CD4-positive, alpha-beta T cell treated with Interleukin-6 at 100 ng/mL for 8 hours (primary cell): Measurements from ENCODE around the gene KDM4E.
"Not testable (repeated sequence)": the region's sequence is repeated elsewhere in the genome, so short reads cannot be mapped to it uniquely, and the experiment has no call there.

Experiments used
- DNase-seq: peaks from one replicate; pipeline ENCODE4 v3.0.0-alpha.2; 2020; ENCODE audit warnings: mixed read lengths, low spot score

The KDM4E gene

DNA sequence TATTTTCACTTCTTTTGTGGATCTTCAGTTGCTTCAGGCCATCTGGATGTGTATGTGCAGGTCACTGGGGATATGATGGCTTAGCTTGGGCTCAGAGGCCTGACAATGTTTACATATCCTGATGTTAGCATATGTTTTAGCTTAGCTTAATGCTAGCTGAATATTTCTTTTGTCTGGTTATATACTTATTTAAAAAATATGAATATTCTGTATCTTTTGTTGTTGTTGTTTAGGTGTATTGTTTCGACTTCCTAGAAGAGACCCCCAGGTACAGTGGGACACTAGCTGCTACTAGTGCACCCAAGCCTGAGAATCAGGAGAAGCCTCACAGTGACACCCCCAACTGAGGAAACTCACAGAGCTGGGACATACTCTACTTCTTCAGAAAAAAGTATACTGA is at the start of gene KDM4E:
TSS of gene KDM4E (plus strand) at position 301 of the 400 bp plus-strand sequence. CDS start 300 bp downstream, outside the sequence.
- DNase-seq, result no peak

DNA sequence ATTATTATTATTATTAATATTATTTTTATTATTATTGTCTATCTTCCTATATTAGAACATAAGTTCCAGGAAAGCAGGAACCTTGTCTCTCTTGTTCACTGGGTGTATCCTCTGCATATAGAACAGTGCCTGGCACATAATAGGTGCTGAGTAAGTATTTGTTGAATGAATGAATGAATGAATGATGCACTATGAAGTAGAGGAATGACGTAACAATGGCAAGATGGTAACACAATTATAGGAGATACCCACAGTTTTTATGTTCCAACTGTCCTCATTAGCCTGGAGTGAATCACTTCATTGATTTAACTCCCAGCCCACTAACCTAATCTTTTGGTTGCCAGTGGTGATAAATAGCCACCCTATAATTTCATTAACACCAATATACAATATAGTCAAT is 49.5 kb upstream of the KDM4E start:
- no peak for DNase-seq

DNA sequence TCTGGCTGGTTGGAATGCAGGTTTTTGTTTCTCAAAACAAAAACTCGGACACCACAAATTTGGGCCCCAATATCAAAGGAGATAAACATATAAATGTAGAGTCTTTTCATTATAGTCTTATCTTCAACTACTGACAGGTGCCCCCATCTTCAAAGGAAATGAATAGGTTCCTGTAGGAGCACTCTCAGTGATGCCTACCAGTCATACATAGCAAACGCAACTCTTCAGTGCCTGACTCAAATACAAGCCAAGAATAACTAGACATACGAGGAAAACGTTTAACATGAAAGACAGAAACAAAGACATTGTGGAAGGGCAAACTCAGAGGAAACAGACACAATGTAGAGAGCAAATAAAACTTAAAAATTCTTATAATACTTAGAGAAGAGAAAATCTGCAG is 37.7 kb upstream of the KDM4E start:
- DNase-seq, result no peak

DNA sequence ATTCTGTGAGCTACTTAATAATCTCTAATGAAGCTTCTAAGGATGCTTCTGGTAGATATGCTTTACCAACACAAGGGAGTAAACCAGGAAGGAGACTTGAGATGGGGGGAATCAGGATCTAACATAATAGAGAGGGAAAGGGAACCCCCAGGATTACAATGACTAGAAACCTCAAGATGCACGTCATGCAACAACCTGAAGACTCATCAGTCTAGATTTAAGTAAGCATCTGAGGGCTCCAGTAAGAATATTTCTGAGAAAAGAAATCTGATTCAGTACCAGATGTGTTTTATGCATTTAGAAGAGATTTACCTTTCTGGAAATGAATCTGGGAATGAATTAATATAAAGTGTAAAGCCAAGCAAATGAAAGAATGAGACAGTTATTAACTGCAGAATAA is 36.3 kb upstream of the KDM4E start:
- no peak for DNase-seq

DNA sequence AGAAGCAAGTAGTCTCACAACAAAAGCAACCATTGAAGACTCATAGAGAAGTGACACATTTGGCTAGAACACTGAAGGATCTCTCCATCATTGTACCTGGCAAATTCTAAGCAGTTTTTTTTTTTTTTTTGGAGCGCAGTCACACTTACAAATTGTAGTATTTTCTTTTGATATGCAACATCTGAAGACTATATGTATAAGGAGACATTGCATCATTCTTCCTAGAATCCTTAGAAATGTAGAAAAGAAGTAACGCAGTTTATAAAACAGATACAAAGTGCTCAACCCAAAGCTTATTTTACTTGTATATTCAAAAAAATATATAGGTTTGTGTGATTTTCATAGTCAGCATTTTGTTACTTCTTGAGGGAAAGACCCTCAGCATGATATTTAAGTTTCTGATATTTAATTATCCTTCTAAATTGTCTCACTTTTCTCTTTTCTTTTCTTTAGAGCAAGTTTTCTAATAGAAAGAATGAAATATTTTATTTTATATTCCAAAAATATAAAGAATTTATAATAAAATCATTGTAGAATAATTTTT is 31.6 kb upstream of the KDM4E start:
- no peak for DNase-seq

DNA sequence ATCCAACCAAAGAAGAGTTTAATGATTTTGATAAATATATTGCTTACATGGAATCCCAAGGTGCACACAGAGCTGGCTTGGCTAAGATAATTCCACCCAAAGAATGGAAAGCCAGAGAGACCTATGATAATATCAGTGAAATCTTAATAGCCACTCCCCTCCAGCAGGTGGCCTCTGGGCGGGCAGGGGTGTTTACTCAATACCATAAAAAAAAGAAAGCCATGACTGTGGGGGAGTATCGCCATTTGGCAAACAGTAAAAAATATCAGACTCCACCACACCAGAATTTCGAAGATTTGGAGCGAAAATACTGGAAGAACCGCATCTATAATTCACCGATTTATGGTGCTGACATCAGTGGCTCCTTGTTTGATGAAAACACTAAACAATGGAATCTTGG is 27.6 kb upstream of the KDM4E start:
- no peak for DNase-seq

DNA sequence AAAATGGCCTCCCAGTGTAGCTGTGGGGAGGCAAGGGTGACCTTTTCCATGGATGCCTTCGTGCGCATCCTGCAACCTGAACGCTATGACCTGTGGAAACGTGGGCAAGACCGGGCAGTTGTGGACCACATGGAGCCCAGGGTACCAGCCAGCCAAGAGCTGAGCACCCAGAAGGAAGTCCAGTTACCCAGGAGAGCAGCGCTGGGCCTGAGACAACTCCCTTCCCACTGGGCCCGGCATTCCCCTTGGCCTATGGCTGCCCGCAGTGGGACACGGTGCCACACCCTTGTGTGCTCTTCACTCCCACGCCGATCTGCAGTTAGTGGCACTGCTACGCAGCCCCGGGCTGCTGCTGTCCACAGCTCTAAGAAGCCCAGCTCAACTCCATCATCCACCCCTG is 26.8 kb upstream of the KDM4E start:
- DNase-seq, result no peak

DNA sequence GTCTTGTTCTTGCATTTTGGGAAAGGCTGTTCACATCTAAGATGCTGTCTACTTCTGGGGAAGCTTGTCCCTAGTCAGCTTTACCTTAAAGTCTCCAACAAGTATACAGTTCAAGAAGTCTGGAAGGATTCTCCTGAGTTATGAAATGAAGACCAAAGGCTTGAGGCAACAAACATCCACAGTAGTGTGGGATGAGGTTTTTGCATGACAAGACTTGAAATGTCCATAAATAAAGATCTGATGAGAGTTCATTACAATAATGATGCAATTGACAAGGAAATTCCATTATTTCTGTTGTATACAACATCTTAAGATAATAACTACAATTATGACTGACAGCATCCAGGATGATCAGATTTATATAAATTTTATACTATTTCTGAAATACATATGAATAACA is 21.3 kb upstream of the KDM4E start:
- no peak for DNase-seq

DNA sequence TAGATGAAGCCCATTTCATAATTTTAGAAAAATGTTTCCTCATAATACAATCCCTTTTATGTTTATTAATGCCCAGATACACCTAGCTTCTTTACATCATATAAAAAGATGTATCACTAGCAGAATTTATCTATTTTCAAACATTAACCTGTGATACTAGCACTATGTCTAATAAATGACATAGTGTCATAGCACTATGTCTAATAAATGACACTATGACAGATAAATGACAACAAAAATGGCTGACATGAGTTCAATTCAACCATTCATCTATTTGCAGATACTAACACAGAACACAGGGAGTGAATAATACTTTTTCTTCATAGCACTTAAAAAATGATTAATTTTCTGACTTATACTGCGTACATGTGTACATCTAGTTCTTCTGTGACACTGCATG is 19.4 kb upstream of the KDM4E start:
- no peak for DNase-seq

DNA sequence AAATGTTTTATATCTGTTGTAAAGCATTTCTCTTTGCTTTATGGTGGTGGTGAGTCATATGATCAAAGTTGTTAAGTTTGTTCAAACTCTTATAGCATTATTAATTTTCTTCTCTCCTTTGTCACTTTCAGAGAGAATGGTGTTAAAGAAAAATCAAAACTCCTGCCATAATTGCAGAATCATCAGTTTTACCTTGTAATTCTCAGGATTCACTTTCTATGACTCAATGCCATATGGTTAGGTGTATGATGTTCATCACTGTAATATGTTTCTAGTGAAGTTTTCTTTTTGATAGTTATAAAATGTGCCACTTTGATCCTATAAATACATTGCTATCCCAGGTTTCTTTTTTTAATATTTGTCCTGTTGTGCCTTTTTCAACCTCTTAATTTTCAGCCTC is 13.7 kb upstream of the KDM4E start:
- DNase-seq, result no peak

DNA sequence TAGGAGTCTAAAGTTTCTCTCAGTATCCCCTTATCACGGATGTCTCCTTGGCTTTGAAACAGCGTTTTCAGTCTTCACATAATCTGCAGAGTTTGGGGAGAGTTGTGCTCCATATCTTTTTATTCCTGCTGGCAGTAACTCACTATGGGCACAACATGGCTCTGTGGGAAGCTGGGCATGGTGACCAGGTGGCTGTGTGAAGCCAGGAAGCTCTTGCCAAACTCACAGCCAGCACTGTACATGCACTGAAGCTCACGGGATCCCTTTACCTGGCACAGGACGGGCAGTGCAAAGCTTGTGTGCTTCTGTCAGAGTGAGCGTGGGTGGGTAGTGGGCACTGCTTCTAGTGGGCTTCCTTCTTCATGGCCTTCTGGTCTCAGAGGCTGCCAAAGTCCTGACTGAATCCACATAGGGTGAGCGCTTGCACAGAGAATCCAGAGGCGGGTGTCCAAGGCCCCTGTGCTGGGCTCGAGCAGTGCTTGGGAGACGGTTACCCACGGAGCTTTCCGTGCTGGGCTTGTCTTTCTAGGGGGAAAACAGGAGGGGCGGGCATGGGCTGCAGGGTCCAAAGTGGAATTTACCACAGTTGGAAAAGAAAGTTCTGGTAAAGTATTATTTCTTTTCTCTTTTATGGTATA is 10.8 kb upstream of the KDM4E start:
- DNase-seq, result no peak

DNA sequence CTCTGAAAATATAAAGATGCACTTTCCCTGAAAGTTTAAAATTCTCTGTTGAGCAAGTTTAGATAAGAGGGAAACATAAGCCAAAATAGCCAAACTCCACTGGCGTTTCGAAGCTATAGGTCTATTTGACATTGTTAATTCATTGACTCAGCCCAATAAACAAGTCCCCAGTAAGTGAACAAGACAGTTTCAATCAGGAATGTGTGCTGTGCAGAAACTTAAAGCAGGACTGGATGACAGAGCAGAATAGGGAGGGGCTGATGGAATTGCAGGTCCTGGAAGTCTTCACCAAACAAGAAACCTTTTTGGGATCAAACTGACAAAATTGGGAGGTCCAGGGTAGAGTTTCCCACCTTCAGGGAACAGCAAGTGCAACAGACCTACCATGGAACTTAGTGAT is 8.9 kb upstream of the KDM4E start:
- DNase-seq, result no peak

DNA sequence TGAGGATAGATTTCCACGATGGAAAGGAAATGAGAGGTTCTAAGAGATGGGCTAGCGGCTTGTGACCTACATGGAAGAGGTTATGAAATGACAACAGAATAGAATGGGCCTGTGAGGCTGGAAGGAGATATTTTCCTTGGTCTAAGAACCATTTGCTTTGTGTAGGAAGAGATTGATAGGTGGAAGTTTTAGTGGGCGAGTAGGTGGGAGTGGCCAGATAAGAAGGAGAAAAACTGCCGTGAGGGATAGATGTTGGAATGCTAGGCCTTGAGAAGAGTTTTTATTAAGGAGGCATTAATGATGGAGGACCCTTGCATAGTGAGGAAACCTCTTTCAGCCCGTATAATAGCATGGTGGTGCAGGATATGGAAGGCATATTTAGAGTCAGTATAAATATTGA is 3.6 kb upstream of the KDM4E start:
- not testable (repeated sequence) for DNase-seq

DNA sequence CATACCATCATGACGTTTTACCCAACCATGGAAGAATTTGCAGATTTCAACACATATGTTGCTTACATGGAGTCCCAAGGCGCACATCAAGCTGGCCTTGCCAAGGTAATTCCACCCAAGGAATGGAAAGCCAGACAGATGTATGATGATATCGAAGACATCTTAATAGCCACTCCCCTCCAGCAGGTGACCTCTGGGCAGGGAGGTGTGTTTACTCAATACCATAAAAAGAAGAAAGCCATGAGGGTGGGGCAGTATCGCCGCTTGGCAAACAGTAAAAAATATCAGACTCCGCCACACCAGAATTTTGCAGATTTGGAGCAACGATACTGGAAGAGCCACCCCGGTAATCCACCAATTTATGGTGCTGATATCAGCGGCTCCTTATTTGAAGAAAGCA is 536 bp downstream of the KDM4E start:
- not testable (repeated sequence) for DNase-seq

DNA sequence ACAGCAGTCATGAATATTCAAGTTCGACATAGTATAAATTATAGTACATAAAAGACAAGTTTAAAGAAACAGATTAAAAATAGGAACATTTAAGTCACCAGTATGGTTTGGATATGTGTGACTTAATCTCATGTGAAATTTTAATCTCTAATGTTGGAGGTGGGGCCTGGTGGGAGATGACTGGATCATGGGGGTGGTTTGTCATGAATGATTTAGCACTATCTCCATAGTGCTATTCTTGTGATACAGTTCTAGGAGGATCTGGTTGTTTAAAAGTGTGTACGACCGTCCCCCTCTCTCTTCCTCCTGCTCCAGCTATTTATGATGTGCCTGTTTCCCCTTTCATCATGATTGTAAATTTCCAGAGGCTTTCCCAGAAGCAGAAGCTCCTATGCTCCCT is 3.3 kb downstream of the KDM4E start:
- DNase-seq, result no peak

DNA sequence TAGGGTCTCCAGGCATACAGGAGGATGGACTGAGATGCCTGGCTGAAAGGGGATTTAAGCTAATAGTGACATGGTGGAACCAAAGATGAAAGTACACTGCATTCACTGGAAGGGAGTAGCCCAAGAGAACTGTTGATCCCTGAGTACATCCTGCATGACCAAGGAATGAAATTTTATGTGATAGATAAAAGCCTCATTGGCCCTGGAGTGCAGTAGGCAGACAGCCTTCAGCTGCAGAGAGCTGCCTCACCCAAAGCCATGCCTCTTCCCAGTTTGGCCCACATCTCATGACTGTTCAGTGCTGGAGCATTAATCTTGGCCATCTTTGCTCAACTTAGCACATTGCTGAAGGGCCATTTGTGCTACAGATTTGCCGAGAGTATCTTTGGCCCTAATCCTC is 8.0 kb downstream of the KDM4E start:
- no peak for DNase-seq

DNA sequence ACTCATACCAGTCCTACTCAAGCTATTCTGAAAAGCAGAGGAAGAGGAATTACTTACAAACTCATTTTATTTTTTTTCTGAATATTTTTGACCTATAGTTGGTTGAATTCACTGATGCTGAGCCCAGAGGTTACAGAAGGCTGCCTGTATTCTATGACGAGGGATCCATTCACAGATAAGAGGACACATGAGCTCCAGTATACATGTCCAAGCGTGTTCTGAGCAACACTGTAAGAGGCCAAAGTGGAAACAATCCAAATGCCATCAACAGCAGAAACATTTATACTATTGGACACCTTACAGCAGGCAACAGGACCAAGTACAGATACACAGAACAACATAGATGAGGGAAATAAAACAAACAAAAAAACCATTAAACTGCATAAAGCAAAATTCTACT is 10.3 kb downstream of the KDM4E start:
- DNase-seq, result no peak

DNA sequence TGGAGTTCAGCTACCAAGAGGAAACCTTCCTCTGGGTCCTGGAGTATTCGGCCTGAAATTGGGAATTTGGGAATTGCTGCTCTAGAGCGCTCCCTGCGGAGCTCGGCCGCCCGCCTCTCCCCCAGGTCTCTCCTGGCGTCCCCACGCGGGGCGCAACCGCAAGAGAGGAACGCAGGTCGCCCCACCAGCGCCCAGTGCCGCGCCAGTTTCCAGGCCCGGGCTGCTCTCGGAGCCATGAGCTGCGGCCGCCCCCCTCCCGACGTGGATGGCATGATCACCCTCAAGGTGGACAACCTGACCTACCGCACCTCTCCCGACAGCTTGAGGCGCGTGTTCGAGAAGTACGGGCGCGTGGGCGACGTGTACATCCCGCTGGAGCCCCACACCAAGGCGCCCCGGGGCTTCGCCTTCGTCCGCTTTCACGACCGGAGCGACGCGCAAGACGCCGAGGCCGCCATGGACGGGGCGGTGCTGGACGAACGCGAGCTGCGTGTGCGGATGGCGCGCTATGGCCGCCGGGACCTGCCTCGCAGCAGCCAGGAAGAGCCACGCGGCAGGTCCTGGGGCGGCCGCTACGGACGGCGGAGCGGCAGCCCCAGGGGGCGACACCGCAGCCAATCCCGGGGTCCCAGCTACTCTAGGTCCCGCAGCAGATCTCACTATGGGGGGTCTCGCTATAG is 12.4 kb downstream of the KDM4E start:
- not testable (repeated sequence) for DNase-seq

DNA sequence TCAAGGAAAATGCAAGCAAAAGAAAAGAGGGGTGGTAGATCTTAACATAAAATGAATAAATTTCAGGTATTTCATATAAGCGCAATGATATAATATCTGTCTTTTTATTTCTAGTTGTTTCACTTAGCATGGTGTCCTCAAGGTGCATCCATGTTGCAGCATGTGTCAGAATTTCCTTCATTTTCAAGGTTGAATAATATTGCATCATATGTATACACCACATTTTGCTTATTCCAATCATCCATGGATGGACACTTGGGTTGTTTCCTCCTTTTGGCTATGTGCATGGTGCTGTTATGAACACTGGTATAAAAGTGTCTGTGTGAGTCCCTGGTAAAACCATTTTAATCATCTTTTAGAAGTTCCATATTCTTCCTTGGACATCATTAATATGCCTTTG is 17.2 kb downstream of the KDM4E start:
- DNase-seq, result no peak

DNA sequence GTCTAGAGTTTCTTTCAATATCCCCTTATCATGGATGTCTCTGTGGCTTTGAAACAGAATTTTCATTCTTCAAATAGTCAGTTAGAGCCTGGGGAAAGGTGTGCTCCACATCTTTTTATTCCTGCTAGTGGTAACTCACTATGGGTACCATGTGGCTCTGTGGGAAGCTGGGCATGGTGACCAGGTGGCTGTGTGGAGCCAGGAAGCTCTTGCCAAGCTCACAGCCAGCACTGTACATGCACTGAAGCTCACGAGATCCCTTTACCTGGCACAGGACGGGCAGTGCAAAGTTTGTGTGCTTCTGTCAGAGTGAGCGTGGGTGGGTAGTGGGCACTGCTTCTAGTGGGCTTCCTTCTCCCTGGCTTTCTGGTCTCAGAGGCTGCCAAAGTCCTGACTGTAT is 17.8 kb downstream of the KDM4E start:
- DNase-seq, result no peak

DNA sequence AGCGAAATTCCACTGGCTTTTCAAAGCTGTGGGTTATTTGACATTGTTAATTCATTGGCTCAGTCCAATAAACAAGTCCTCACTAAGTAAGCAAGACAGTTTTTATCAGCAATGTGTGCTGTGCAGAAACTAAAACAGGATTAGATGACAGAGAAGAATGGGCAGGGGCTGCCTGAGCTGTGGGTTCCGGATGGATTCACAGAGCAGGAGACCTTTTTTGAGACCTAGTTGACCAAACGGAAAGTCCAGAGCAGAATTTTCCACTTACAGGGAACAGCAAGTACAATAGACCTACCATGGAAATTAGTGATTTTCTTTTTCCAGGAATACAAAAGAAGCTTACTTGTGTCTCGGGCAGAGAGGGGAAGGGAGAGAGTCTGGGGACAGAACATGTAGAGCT is 19.0 kb downstream of the KDM4E start:
- DNase-seq, result no peak

DNA sequence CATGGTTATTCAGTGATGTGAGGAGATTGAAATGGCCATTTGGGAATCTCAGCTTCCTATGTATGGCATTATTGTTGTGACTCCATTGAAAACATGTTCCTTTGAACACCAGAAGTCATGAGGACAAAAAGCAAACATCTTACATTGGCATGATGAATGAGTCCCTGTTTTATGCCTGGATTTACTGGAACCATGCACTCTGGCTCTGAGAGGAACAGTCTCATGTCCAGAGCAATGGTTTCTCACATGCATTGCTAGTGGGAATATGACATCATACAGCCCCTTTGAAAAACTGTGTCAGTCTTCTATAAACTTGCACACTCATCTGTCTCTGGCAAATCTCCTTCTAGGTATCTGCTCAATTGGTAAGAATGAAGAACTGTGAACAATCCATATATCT is 20.8 kb downstream of the KDM4E start:
- DNase-seq, result no peak

DNA sequence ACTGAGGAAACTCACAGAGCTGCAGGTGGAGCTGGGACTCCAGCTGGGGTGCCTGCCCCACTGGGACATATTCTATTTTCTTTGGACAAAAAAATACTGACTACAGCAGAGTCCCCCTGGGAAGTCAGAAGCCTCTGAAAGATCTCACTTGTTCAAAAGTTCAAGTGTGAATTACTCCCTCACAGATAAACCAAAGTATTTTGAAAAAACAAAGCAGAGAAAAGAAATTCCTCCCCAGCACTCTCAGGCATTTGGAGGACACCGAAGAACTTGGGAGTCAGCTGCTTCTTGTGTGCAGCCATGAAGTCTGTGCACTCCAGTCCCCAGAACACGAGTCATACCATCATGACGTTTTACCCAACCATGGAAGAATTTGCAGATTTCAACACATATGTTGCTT is 24.1 kb downstream of the KDM4E start, which contains the start of gene KDM4F:
TSS of gene KDM4F (plus strand) at position 301 of the 400 bp plus-strand sequence.
- not testable (repeated sequence) for DNase-seq
